GM12878 (cell line): ENCODE data around the gene TIMP4. TPM values are rescaled to one million over a fixed set of nuclear protein-coding genes. Genes with fewer than 3 reads are reported as not detected.

Source experiments
- ATAC-seq: fragments of 200-7000 bp; cut with Tn5 transposase; 3 replicates; pipeline ENCODE4 v1.9.1; 2020; ENCODE audit warnings: mild to moderate bottlenecking, moderate library complexity
- BruUV-seq: library from RNA; stranded (reverse); fragments of 400-500 nt; replicated peaks from 2 replicates; lab custom pipeline; 2021; lab: Mats Ljungman, UMichigan
- CTCF ChIA-PET: fragments of 300-600 bp; sonication (Branson Sonifier 250); formaldehyde crosslinking; extraction: SDS; loops from one replicate; lab custom pipeline; 2021; ENCODE audit warnings: inconsistent platforms; lab: Yijun Ruan, JAX
- POLR2A ChIA-PET: fragments of 350-600 bp; formaldehyde crosslinking; extraction: SDS; loops from one replicate; lab custom pipeline; 2021; ENCODE audit warnings: inconsistent platforms; lab: Charles Lee
- RAD21 ChIA-PET: fragments of 300-600 bp; sonication (Branson Sonifier 250); formaldehyde crosslinking; loops from one replicate; lab custom pipeline; 2023; ENCODE audit warnings: antibody characterized with exemption; ENCODE audit not compliant: unreplicated experiment; lab: Charles Lee
- SMC1A ChIA-PET: fragments of 300-600 bp; sonication (Branson Sonifier 250); formaldehyde crosslinking; loops from one replicate; lab custom pipeline; 2023; ENCODE audit not compliant: unreplicated experiment, uncharacterized antibody; lab: Charles Lee
- DNase-seq: peaks from one replicate; pipeline ENCODE4 v3.0.0-alpha.2; 2011; ENCODE audit warnings: low read depth, low spot score
- FAIRE-seq: peaks from 3 replicates; lab custom pipeline; 2011; peaks lifted over from hg19 to GRCh38; lab: Jason Lieb, UNC
- H2AFZ ChIP-seq: 2 replicates; pipeline ENCODE4 v1.6.0; 2011; ENCODE audit warnings: low read depth, low read length, control low read depth; ENCODE audit not compliant: control insufficient read depth
- H3K27ac ChIP-seq: 2 replicates; pipeline ENCODE4 v1.5.1; 2011; ENCODE audit warnings: control low read depth; ENCODE audit not compliant: control insufficient read depth, insufficient read depth
- H3K27me3 ChIP-seq, 2 experiments: replicated peaks in 1 of 2; 2 replicates each; pipeline versions ENCODE4 v1.6.0 to v1.6.1; 2011; ENCODE audit warnings: low read length in 1 of 2; ENCODE audit not compliant: control insufficient read depth in 2 of 2, insufficient read depth in 2 of 2
- H3K36me3 ChIP-seq, 2 experiments: 2 replicates each; pipeline ENCODE4 v1.5.1; 2011; ENCODE audit warnings: low read length in 1 of 2; ENCODE audit not compliant: control insufficient read depth in 2 of 2, insufficient read depth in 2 of 2
- H3K4me1 ChIP-seq: 2 replicates; pipeline ENCODE4 v1.6.1; 2011; ENCODE audit warnings: mild to moderate bottlenecking, low read length, moderate library complexity, mixed read lengths; ENCODE audit not compliant: control insufficient read depth, insufficient read depth
- H3K4me2 ChIP-seq: 2 replicates; pipeline ENCODE4 v1.6.0; 2011; ENCODE audit warnings: control low read depth; ENCODE audit not compliant: control insufficient read depth, insufficient read depth
- H3K4me3 ChIP-seq: fragments of 200-600 bp; sonication (generic); 2 replicates; pipeline ENCODE4 v1.5.1; 2016
- H3K79me2 ChIP-seq: 2 replicates; pipeline ENCODE4 v1.6.0; 2011; ENCODE audit warnings: low read length; ENCODE audit not compliant: control insufficient read depth, insufficient read depth
- H3K9ac ChIP-seq: 2 replicates; pipeline ENCODE4 v1.8.0; 2011; ENCODE audit warnings: low read length, control low read depth, mixed read lengths; ENCODE audit not compliant: control insufficient read depth, insufficient read depth
- H3K9me3 ChIP-seq: replicated peaks from 3 replicates; pipeline ENCODE4 v1.5.1; 2011; ENCODE audit warnings: mild to moderate bottlenecking, low read length; ENCODE audit not compliant: control insufficient read depth, insufficient read depth
- H4K20me1 ChIP-seq: 2 replicates; pipeline ENCODE4 v1.6.0; 2011; ENCODE audit not compliant: control insufficient read depth, insufficient read depth
- BMI1 ChIP-seq: fragments of 450-650 bp; IDR thresholded peaks from 2 replicates; pipeline ENCODE4 v1.6.1; 2016; ENCODE audit warnings: mild to moderate bottlenecking, moderate library complexity, borderline replicate concordance
- CBX3 ChIP-seq: fragments of 200-600 bp; sonication (generic); IDR thresholded peaks from 2 replicates; pipeline ENCODE4 v1.6.1; 2016; ENCODE audit warnings: low read depth, borderline replicate concordance
- CTCF ChIP-seq, 3 experiments: IDR thresholded peaks in 2 of 3; conservative IDR thresholded peaks in 1 of 3; 2 replicates each; pipeline ENCODE4 v1.5.1; 2011; ENCODE audit warnings: low read depth in 3 of 3, low read length in 3 of 3, mild to moderate bottlenecking in 3 of 3, control low read depth in 2 of 3, moderate library complexity in 2 of 3, inconsistent platforms in 1 of 3, mixed read lengths in 1 of 3; ENCODE audit not compliant: control insufficient read depth in 2 of 3, insufficient read depth in 1 of 3; ENCODE audit errors: extremely low read depth in 1 of 3
- FOXM1 ChIP-seq: IDR thresholded peaks from 2 replicates; pipeline ENCODE4 v1.6.1; 2012; ENCODE audit warnings: low read depth, mild to moderate bottlenecking, inconsistent platforms, low read length, moderate library complexity
- GABPA ChIP-seq: IDR thresholded peaks from 2 replicates; pipeline ENCODE4 v1.6.1; 2014; ENCODE audit warnings: antibody characterized with exemption, low read depth, mild to moderate bottlenecking, inconsistent platforms
- HDAC6 ChIP-seq: fragments of 200-600 bp; sonication (generic); IDR thresholded peaks from one replicate; pipeline ENCODE4 v1.8.0; 2017; ENCODE audit warnings: antibody characterized with exemption; ENCODE audit not compliant: unreplicated experiment
- IRF5 ChIP-seq: fragments of 450-650 bp; IDR thresholded peaks from 2 replicates; pipeline ENCODE4 v1.6.1; 2017; ENCODE audit warnings: borderline replicate concordance
- NFYB ChIP-seq: IDR thresholded peaks from 2 replicates; pipeline ENCODE4 v1.6.1; 2011; ENCODE audit warnings: low read depth, mild to moderate bottlenecking, low read length, improper control_type of control experiment, moderate library complexity; ENCODE audit not compliant: insufficient read depth
- SIN3A ChIP-seq: IDR thresholded peaks from 2 replicates; pipeline ENCODE4 v1.6.1; 2012; ENCODE audit warnings: low read depth, low read length, improper control_type of control experiment
- SIX5 ChIP-seq: IDR thresholded peaks from 2 replicates; pipeline ENCODE4 v1.6.1; 2011; ENCODE audit warnings: mild to moderate bottlenecking, low read depth, low read length, moderate library complexity; ENCODE audit not compliant: severe bottlenecking
- SKIL ChIP-seq: fragments of 450-650 bp; IDR thresholded peaks from 2 replicates; pipeline ENCODE4 v1.6.1; 2017; ENCODE audit warnings: mild to moderate bottlenecking, low read depth, inconsistent platforms; ENCODE audit not compliant: poor library complexity, severe bottlenecking
- YBX1 ChIP-seq: fragments of 450-650 bp; IDR thresholded peaks from 2 replicates; pipeline ENCODE4 v1.6.1; 2016; ENCODE audit warnings: antibody characterized with exemption
- ZBTB40 ChIP-seq: fragments of 450-650 bp; IDR thresholded peaks from 2 replicates; pipeline ENCODE4 v1.6.1; 2016; ENCODE audit warnings: mild to moderate bottlenecking, moderate library complexity, borderline replicate concordance
- ZNF622 ChIP-seq: fragments of 450-650 bp; IDR thresholded peaks from 2 replicates; pipeline ENCODE4 v1.6.1; 2017; ENCODE audit warnings: mild to moderate bottlenecking, inconsistent platforms
- WGBS: methylation state at CpG from one replicate; pipeline ENCODE4 v1.1.6; 2016; ENCODE audit warnings: low lambda C conversion rate; ENCODE audit not compliant: insufficient replicate concordance, insufficient coverage; ENCODE audit errors: missing lambda C conversion rate; 5-methylcytosine and 5-hydroxymethylcytosine counted together
- in situ Hi-C: fragments of 300-500 bp; cut with MboI; formaldehyde crosslinking; loops from 9 replicates; pipeline ENCODE4 v1.14.3; 2018; ENCODE audit warnings: mixed read lengths
- intact Hi-C: fragments of 100-400 bp; cut with micrococcal nuclease; formaldehyde crosslinking; loops from one replicate; pipeline ENCODE4 v1.14.2; 2022; ENCODE audit not compliant: unreplicated experiment
- polyA plus RNA-seq, 11 experiments: library from polyadenylated mRNA; depleted of rRNA in 4 of 11; unstranded in 6 of 11; stranded (reverse) in 5 of 11; fragments of >200 nt; fragmentation: Nextera tagmentation in 4 of 11; fragmentation: Illumina TruSeq in 1 of 11; extraction: Ambion mirVana in 4 of 11; extraction: Trizol in 1 of 11; gene quantifications; 1 replicate in 1 of 11; 2 replicates in 10 of 11; pipeline versions ENCODE4 v1.2.1 to v1.2.3, GENCODE V29; 2011 to 2016; ENCODE audit warnings: inconsistent platforms in 2 of 11, missing spikeins in 2 of 11, low read depth in 1 of 11
- total RNA-seq, 4 experiments: library from RNA; depleted of rRNA in 3 of 4; stranded (reverse); fragments of >200 nt in 3 of 4; fragmentation: Illumina TruSeq in 1 of 4; extraction: Trizol in 1 of 4; gene quantifications; 2 replicates each; pipeline versions ENCODE4 v1.2.1 to v1.2.3, GENCODE V29; 2013 to 2021

Gene TIMP4
- total and polyA plus RNA-seq, 10 of the 15 experiments (the other 5 are each of a cell fraction or from before 2014, with no cell fraction given) = 0.07 TPM; not detected in 9

GRCh38 chr3:12175137-12175593 lies 16.5 kb upstream of the TIMP4 start:
- Histone ChIP-seq H2AFZ (no peak overlapping the region), H3K79me2 (no peaks in the 10 kb centered on the region), H3K27ac (no peak overlapping the region), H3K4me1 (no peaks in the 10 kb centered on the region; the same call in 1 of the 2 replicates), H3K9ac (no peak overlapping the region), H4K20me1 (no peaks in the 10 kb centered on the region), H3K36me3 (no peaks in the 10 kb centered on the region), H3K4me3 (no peak overlapping the region), H3K27me3 (no peaks in the 10 kb centered on the region), H3K9me3 (no peaks in the 10 kb centered on the region; the same call in 1 of the 3 replicates), H3K4me2 (no peak overlapping the region)
- 0% methylated on average over 1 of the region's 1 CpG for WGBS
- CTCF ChIA-PET = interaction anchor here (0.7 to 9.0 kb wide), 19 partner anchors 11 to 588 kb away, joined by 3 to 243 read pairs (median 9); no protein-coding TSS in a partner anchor
- RAD21 ChIA-PET = interaction anchor here (0.7 to 7.3 kb wide), 10 partner anchors 9 to 309 kb away, joined by 3 to 93 read pairs (median 8); partner anchors contain the start of gene TSEN2
- DNase-seq = no peak
- intact Hi-C loops (no loop called here), in situ Hi-C loops (loop anchor here (5.0 kb wide), 1 partner anchor 38 kb away; no protein-coding TSS in a partner anchor)
- POLR2A ChIA-PET = interaction anchor here (1.4 to 1.6 kb wide), 3 partner anchors 12 to 305 kb away, joined by 3 to 4 read pairs (median 4); no protein-coding TSS in a partner anchor
- no peak for ATAC-seq
- no peak for FAIRE-seq
- no TSS peak for BruUV-seq
- SMC1A ChIA-PET = interaction anchor here (0.7 to 6.6 kb wide), 7 partner anchors 12 to 308 kb away, joined by 3 to 96 read pairs (median 15); no protein-coding TSS in a partner anchor
- TF ChIP-seq ZBTB40 (no peak), FOXM1 (no peak), CTCF (IDR thresholded peaks at IDR 0.05 in 2 of 3, conservative IDR thresholded peaks at IDR 0.05 in 1 of 3; ENCODE audit: control insufficient read depth in 2 of 3, extremely low read depth in 1 of 3, insufficient read depth in 1 of 3, low read depth in 3 of 3, low read length in 3 of 3) (no peak), ZNF622 (no peak), SIX5 (no peak), SKIL (no peak), GABPA (no peak), YBX1 (no peak), SIN3A (no peak), NFYB (no peak), HDAC6 (no peak), BMI1 (no peak), CBX3 (no peak), IRF5 (no peak)
